ENCODE data around the gene SFXN3. TPM values are rescaled to one million over a fixed set of nuclear protein-coding genes. Genes with fewer than 3 reads are reported as not detected.

Gene SFXN3
- total and polyA plus RNA-seq, 2 of the 13 experiments (the other 11 are each of a cell fraction or from before 2014, with no cell fraction given), result 16.8 to 71.5 TPM

DNA sequence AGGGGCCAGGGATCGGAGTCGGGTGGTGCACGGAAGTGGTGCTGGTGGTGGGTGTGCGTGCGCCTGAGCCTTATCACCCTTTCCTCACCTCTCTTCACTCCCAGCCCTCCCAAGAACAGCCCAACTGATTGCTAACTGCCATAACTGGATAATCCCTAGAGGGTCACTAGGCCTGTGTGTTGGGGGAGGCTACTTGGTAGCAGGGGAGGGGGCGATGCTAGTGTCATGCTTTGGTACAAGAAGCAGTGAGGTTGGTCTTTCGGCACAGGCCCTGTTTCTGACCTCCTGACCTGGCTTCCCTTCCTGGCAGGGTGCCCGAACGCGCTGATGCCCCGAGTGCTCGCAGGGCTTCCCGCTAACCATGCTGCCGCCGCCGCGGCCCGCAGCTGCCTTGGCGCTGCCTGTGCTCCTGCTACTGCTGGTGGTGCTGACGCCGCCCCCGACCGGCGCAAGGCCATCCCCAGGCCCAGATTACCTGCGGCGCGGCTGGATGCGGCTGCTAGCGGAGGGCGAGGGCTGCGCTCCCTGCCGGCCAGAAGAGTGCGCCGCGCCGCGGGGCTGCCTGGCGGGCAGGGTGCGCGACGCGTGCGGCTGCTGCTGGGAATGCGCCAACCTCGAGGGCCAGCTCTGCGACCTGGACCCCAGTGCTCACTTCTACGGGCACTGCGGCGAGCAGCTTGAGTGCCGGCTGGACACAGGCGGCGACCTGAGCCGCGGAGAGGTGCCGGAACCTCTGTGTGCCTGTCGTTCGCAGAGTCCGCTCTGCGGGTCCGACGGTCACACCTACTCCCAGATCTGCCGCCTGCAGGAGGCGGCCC lies 31.4 kb downstream of the SFXN3 start (continued):
- TF ChIP-seq ZNF691 (CRISPR knock-in tag; IDR thresholded peaks at IDR 0.05; ENCODE audit: borderline replicate concordance, low read depth) (peak; percentile 98; the same call in 1 of the 2 replicates), EZH2 (conservative IDR thresholded peaks at IDR 0.05; ENCODE audit: low read depth, low read length) (no peak), ZNF687 (CRISPR knock-in tag; IDR thresholded peaks at IDR 0.05) (peak; percentile 99), ATF2 (CRISPR knock-in tag; IDR thresholded peaks at IDR 0.05) (peak; percentile 78), ZFP36 (IDR thresholded peaks at IDR 0.05; ENCODE audit: borderline replicate concordance, low read depth, low read length, partially characterized antibody) (no peak), ELF4 (CRISPR knock-in tag; IDR thresholded peaks at IDR 0.05; ENCODE audit: borderline replicate concordance) (no peak), TRIM22 (IDR thresholded peaks at IDR 0.05) (no peak), ZNF468 (CRISPR knock-in tag; IDR thresholded peaks at IDR 0.05) (peak; percentile 63; the same call in 1 of the 2 replicates), ZNF724P (CRISPR knock-in tag; IDR thresholded peaks at IDR 0.05; ENCODE audit: borderline replicate concordance) (peak; percentile 97), NFE2L1 (CRISPR knock-in tag; IDR thresholded peaks at IDR 0.05; ENCODE audit: borderline replicate concordance) (no peak), NFYC (CRISPR knock-in tag; IDR thresholded peaks at IDR 0.05) (no peak; the same call in 1 of the 2 replicates), PPARG (CRISPR knock-in tag; conservative IDR thresholded peaks at IDR 0.05) (no peak; the same call in 1 of the 2 replicates), KDM6A (CRISPR knock-in tag; IDR thresholded peaks at IDR 0.05; ENCODE audit: low read depth) (0 out of 2 replicates have a peak, but pooled peaks have one; percentile 21), ZNF780A (CRISPR knock-in tag; IDR thresholded peaks at IDR 0.05) (no peak), PATZ1 (CRISPR knock-in tag; IDR thresholded peaks at IDR 0.05) (peak; percentile 45), ZBTB1 (CRISPR knock-in tag; IDR thresholded peaks at IDR 0.05; ENCODE audit: borderline replicate concordance) (no peak)
- TF ChIP-seq, protein P1, sequence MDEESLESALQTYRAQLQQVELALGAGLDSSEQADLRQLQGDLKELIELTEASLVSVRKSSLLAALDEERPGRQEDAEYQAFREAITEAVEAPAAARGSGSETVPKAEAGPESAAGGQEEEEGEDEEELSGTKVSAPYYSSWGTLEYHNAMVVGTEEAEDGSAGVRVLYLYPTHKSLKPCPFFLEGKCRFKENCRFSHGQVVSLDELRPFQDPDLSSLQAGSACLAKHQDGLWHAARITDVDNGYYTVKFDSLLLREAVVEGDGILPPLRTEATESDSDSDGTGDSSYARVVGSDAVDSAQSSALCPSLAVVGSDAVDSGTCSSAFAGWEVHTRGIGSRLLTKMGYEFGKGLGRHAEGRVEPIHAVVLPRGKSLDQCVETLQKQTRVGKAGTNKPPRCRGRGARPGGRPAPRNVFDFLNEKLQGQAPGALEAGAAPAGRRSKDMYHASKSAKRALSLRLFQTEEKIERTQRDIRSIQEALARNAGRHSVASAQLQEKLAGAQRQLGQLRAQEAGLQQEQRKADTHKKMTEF (CRISPR knock-in tag; IDR thresholded peaks at IDR 0.05), result peak; percentile 90
